HepG2 (cell line): ENCODE data around the gene TIFAB. TPM values are rescaled to one million over a fixed set of nuclear protein-coding genes. Genes with fewer than 3 reads are reported as not detected.

Experiments
- GABPB1 ChIP-seq: IDR thresholded peaks from 2 replicates; pipeline ENCODE4 v1.6.1; 2016; ENCODE audit warnings: mild to moderate bottlenecking, missing genetic modification reagents, moderate library complexity, missing compliant biosample characterization
- KAT7 ChIP-seq: IDR thresholded peaks from 2 replicates; pipeline ENCODE4 v1.6.1; 2018; ENCODE audit warnings: borderline replicate concordance, missing compliant biosample characterization
- SRSF4 ChIP-seq: fragments of 200-400 bp; formaldehyde crosslinking; IDR thresholded peaks from one replicate; pipeline ENCODE4 v1.6.1; 2018; ENCODE audit warnings: mild to moderate bottlenecking, low read depth, low read length, moderate library complexity; ENCODE audit not compliant: poor library complexity, severe bottlenecking
- TFAP4 ChIP-seq: sonication (generic); IDR thresholded peaks from 2 replicates; pipeline ENCODE4 v1.6.1; 2016; ENCODE audit warnings: low read depth, borderline replicate concordance
- ZFP91 ChIP-seq: sonication (generic); formaldehyde crosslinking; IDR thresholded peaks from 2 replicates; pipeline ENCODE4 v1.9.0; 2022; ENCODE audit warnings: missing genetic modification reagents, mild to moderate bottlenecking, borderline replicate concordance
- ZNF24 ChIP-seq: fragments of 450-650 bp; IDR thresholded peaks from 2 replicates; pipeline ENCODE4 v1.6.1; 2017; ENCODE audit warnings: antibody characterized with exemption, mild to moderate bottlenecking
- ZNF441 ChIP-seq: sonication (generic); formaldehyde crosslinking; IDR thresholded peaks from 2 replicates; pipeline ENCODE4 v1.7.0; 2021; ENCODE audit warnings: missing genetic modification reagents, borderline replicate concordance
- ZNF709 ChIP-seq: sonication (generic); formaldehyde crosslinking; IDR thresholded peaks from 2 replicates; pipeline ENCODE4 v1.5.0; 2020; ENCODE audit warnings: mild to moderate bottlenecking, missing genetic modification reagents
- ZNF710 ChIP-seq: sonication (generic); formaldehyde crosslinking; IDR thresholded peaks from 2 replicates; pipeline ENCODE4 v1.5.0; 2020; ENCODE audit warnings: mild to moderate bottlenecking, missing genetic modification reagents, borderline replicate concordance
- ZNF850 ChIP-seq: sonication (generic); formaldehyde crosslinking; conservative IDR thresholded peaks from 2 replicates; pipeline ENCODE4 v1.9.0; 2021; ENCODE audit warnings: mild to moderate bottlenecking, missing genetic modification reagents
- ZNF879 ChIP-seq: sonication (generic); formaldehyde crosslinking; IDR thresholded peaks from 2 replicates; pipeline ENCODE4 v1.8.1; 2023; ENCODE audit warnings: missing genetic modification reagents
- ZSCAN21 ChIP-seq: sonication (generic); formaldehyde crosslinking; IDR thresholded peaks from 2 replicates; pipeline ENCODE4 v1.8.0; 2022; ENCODE audit warnings: mild to moderate bottlenecking, missing genetic modification reagents, moderate library complexity, borderline replicate concordance
- polyA plus RNA-seq, 8 experiments: library from polyadenylated mRNA; depleted of rRNA in 3 of 8; stranded (reverse) in 7 of 8; unstranded in 1 of 8; fragments of >200 nt; fragmentation: Illumina TruSeq in 4 of 8; extraction: Trizol in 4 of 8; gene quantifications; 2 replicates each; pipeline versions ENCODE4 v1.2.1 to v1.2.3, GENCODE V29; 2011 to 2016; ENCODE audit warnings: low read depth in 4 of 8, missing spikeins in 1 of 8, mixed read lengths in 1 of 8; ENCODE audit not compliant: insufficient read depth in 1 of 8
- total RNA-seq, 5 experiments: library from RNA; depleted of rRNA; stranded (reverse); fragments of >200 nt; fragmentation: Illumina TruSeq; extraction: Trizol; gene quantifications; 2 replicates each; pipeline ENCODE4 v1.2.3, GENCODE V29; 2016; ENCODE audit warnings: low read depth in 1 of 5
- TF ChIP-seq, protein P1 (sequence below): sonication (generic); formaldehyde crosslinking; IDR thresholded peaks from 2 replicates; pipeline ENCODE4 v1.8.0; 2022; ENCODE audit warnings: mild to moderate bottlenecking, missing genetic modification reagents; ENCODE audit not compliant: insufficient replicate concordance
- TF ChIP-seq, protein P2 (sequence below): sonication (generic); formaldehyde crosslinking; IDR thresholded peaks from 2 replicates; pipeline ENCODE4 v1.4.0; 2020; ENCODE audit warnings: missing genetic modification reagents
- TF ChIP-seq, protein P3 (sequence below): sonication (generic); formaldehyde crosslinking; IDR thresholded peaks from 2 replicates; pipeline ENCODE4 v1.5.1; 2020; ENCODE audit warnings: mild to moderate bottlenecking, missing genetic modification reagents, moderate library complexity

Gene TIFAB
- total and polyA plus RNA-seq, 2 of the 13 experiments (the other 11 are each of a cell fraction or from before 2014, with no cell fraction given) = not detected

DNA sequence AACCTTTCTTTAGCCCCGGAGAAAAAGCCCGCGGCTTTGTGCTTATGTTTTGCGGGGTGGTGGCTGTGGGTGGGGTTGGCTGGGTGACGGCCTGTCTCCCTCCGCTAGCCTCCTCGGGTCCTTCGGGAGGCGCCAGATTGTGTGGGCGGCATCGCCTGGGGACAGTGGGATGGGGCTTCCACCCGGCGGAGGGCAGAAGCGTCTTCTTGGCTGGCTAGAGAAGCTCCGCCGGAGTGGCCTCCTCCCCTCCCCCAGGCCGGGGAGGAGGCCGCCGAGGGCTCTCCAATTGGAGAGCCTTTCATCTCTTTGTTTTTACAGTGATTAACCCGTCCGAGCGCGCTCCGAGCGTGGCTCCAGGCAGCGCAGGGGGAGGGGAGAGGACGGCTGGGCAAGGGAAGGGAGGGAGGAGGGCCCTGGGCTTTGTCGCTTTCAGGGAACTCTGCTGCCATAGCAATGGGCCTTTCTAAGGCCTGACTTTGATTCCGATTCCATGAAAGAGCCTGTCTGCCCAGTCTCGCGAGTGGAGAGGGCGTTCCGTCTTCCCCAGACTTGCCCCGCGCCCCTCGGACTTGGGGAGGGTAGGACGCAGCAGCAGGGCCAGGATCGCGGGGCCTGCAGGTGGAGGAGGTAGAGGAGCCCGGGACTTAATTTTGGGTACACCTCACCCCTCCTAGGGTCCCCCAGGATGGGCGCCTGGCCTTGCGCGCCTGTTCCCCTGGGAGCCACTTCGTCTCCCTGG, 36.7 kb upstream of the TIFAB start (continued):
- TF ChIP-seq, protein P1, sequence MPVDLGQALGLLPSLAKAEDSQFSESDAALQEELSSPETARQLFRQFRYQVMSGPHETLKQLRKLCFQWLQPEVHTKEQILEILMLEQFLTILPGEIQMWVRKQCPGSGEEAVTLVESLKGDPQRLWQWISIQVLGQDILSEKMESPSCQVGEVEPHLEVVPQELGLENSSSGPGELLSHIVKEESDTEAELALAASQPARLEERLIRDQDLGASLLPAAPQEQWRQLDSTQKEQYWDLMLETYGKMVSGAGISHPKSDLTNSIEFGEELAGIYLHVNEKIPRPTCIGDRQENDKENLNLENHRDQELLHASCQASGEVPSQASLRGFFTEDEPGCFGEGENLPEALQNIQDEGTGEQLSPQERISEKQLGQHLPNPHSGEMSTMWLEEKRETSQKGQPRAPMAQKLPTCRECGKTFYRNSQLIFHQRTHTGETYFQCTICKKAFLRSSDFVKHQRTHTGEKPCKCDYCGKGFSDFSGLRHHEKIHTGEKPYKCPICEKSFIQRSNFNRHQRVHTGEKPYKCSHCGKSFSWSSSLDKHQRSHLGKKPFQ (CRISPR knock-in tag) = no peak
- TF ChIP-seq ZNF850 (CRISPR knock-in tag) (no peak), ZNF879 (CRISPR knock-in tag) (no peak), ZSCAN21 (CRISPR knock-in tag) (no peak), ZNF709 (CRISPR knock-in tag) (no peak), ZNF710 (CRISPR knock-in tag) (no peak), ZNF441 (CRISPR knock-in tag) (no peak), TFAP4 (no peak), GABPB1 (CRISPR knock-in tag) (0 out of 2 replicates have a peak, but pooled peaks have one; percentile 38), SRSF4 (no peak), KAT7 (no peak), ZFP91 (CRISPR knock-in tag) (no peak), ZNF24 (no peak)
- TF ChIP-seq, protein P2, sequence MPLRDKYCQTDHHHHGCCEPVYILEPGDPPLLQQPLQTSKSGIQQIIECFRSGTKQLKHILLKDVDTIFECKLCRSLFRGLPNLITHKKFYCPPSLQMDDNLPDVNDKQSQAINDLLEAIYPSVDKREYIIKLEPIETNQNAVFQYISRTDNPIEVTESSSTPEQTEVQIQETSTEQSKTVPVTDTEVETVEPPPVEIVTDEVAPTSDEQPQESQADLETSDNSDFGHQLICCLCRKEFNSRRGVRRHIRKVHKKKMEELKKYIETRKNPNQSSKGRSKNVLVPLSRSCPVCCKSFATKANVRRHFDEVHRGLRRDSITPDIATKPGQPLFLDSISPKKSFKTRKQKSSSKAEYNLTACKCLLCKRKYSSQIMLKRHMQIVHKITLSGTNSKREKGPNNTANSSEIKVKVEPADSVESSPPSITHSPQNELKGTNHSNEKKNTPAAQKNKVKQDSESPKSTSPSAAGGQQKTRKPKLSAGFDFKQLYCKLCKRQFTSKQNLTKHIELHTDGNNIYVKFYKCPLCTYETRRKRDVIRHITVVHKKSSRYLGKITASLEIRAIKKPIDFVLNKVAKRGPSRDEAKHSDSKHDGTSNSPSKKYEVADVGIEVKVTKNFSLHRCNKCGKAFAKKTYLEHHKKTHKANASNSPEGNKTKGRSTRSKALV (CRISPR knock-in tag) = peak; percentile 41; the same call in 1 of the 2 replicates
- TF ChIP-seq, protein P3, sequence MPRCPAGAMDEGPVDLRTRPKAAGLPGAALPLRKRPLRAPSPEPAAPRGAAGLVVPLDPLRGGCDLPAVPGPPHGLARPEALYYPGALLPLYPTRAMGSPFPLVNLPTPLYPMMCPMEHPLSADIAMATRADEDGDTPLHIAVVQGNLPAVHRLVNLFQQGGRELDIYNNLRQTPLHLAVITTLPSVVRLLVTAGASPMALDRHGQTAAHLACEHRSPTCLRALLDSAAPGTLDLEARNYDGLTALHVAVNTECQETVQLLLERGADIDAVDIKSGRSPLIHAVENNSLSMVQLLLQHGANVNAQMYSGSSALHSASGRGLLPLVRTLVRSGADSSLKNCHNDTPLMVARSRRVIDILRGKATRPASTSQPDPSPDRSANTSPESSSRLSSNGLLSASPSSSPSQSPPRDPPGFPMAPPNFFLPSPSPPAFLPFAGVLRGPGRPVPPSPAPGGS = no peak
